Panc1 (cell line): Measurements from ENCODE around the gene IFNL4. TPM values are rescaled to one million over a fixed set of nuclear protein-coding genes. Genes with fewer than 3 reads are reported as not detected.

Experiments used
- ATAC-seq: fragments of 200-7000 bp; cut with Tn5 transposase; 2 replicates; pipeline ENCODE4 v1.9.1; 2020; ENCODE audit warnings: mild to moderate bottlenecking, moderate library complexity
- BruUV-seq: library from RNA; stranded (reverse); fragments of 400-500 nt; replicated peaks from 2 replicates; lab custom pipeline; 2021; lab: Mats Ljungman, UMichigan
- CTCF ChIA-PET: fragments of 300-600 bp; sonication (Branson Sonifier 250); formaldehyde crosslinking; loops from one replicate; lab custom pipeline; 2022; ENCODE audit warnings: antibody characterized with exemption; lab: Charles Lee
- POLR2A ChIA-PET: fragments of 300-600 bp; sonication (Branson Sonifier 250); formaldehyde crosslinking; loops from one replicate; lab custom pipeline; 2022; ENCODE audit warnings: antibody characterized with exemption; lab: Charles Lee
- DNase-seq: peaks from one replicate; pipeline ENCODE4 v3.0.0-alpha.2; 2010; ENCODE audit warnings: low read depth, low spot score
- H3K27ac ChIP-seq: 2 replicates; pipeline ENCODE4 v1.5.1; 2011; ENCODE audit warnings: mild to moderate bottlenecking, low read length, inconsistent platforms
- H3K27me3 ChIP-seq: fragments of 200-500 bp; sonication (Bioruptor generic); 2 replicates; pipeline ENCODE4 v1.6.0; 2014; ENCODE audit warnings: low read length, inconsistent platforms; ENCODE audit not compliant: control insufficient read depth, insufficient read depth
- H3K36me3 ChIP-seq: fragments of 200-500 bp; sonication (Bioruptor generic); 2 replicates; pipeline ENCODE4 v1.5.1; 2014; ENCODE audit warnings: inconsistent platforms, mild to moderate bottlenecking, low read length, moderate library complexity; ENCODE audit not compliant: control insufficient read depth, insufficient read depth
- H3K4me1 ChIP-seq: 2 replicates; pipeline ENCODE4 v1.5.1; 2011; ENCODE audit warnings: inconsistent platforms, mild to moderate bottlenecking, low read length, moderate library complexity; ENCODE audit not compliant: control insufficient read depth, insufficient read depth
- H3K4me3 ChIP-seq, 2 experiments: 2 replicates each; pipeline ENCODE4 v1.5.1; 2011 to 2012; ENCODE audit warnings: low read depth in 2 of 2, low read length in 2 of 2, mild to moderate bottlenecking in 2 of 2, inconsistent platforms in 1 of 2, moderate library complexity in 1 of 2
- H3K9me3 ChIP-seq: fragments of 200-500 bp; sonication (Bioruptor generic); 2 replicates; pipeline ENCODE4 v1.5.1; 2014; ENCODE audit warnings: low read depth, mild to moderate bottlenecking, inconsistent platforms, low read length, moderate library complexity; ENCODE audit not compliant: control insufficient read depth, insufficient read depth
- CTCF ChIP-seq: fragments of 450-650 bp; IDR thresholded peaks from 2 replicates; pipeline ENCODE4 v1.5.1; 2017; ENCODE audit warnings: mild to moderate bottlenecking
- POLR2AphosphoS5 ChIP-seq: IDR thresholded peaks from 2 replicates; pipeline ENCODE4 v1.6.1; 2012; ENCODE audit warnings: mild to moderate bottlenecking, low read depth, low read length, moderate library complexity
- REST ChIP-seq, 2 experiments: IDR thresholded peaks; 2 replicates each; pipeline ENCODE4 v1.6.1; 2011 to 2012; ENCODE audit warnings: low read depth in 2 of 2, control low read depth in 1 of 2, low read length in 1 of 2, mild to moderate bottlenecking in 1 of 2, moderate library complexity in 1 of 2; ENCODE audit not compliant: insufficient read depth in 1 of 2
- SIN3A ChIP-seq: IDR thresholded peaks from 2 replicates; pipeline ENCODE4 v1.6.1; 2012; ENCODE audit warnings: low read depth, mild to moderate bottlenecking, low read length, moderate library complexity, borderline replicate concordance; ENCODE audit not compliant: insufficient read depth
- TCF7L2 ChIP-seq: IDR thresholded peaks from 2 replicates; pipeline ENCODE4 v1.6.1; 2011; ENCODE audit warnings: mild to moderate bottlenecking, low read depth, low read length, inconsistent platforms
- in situ Hi-C: cut with HindIII; loops from 2 replicates; pipeline ENCODE4 v1.10.0; 2016; ENCODE audit warnings: low sequenced_read_pairs, low pct_unique_long_range_greater_than_20kb
- intact Hi-C: fragments of 100-400 bp; cut with micrococcal nuclease; formaldehyde crosslinking; loops from one replicate; pipeline ENCODE4 v1.10.0; 2022; ENCODE audit not compliant: unreplicated experiment
- total RNA-seq: library from RNA; stranded (reverse); gene quantifications from one replicate; pipeline ENCODE4 v1.2.1, GENCODE V29; 2021; ENCODE audit not compliant: unreplicated experiment

IFNL4 gene
- total RNA-seq, 1 experiment from 2014 or later, result not detected

DNA sequence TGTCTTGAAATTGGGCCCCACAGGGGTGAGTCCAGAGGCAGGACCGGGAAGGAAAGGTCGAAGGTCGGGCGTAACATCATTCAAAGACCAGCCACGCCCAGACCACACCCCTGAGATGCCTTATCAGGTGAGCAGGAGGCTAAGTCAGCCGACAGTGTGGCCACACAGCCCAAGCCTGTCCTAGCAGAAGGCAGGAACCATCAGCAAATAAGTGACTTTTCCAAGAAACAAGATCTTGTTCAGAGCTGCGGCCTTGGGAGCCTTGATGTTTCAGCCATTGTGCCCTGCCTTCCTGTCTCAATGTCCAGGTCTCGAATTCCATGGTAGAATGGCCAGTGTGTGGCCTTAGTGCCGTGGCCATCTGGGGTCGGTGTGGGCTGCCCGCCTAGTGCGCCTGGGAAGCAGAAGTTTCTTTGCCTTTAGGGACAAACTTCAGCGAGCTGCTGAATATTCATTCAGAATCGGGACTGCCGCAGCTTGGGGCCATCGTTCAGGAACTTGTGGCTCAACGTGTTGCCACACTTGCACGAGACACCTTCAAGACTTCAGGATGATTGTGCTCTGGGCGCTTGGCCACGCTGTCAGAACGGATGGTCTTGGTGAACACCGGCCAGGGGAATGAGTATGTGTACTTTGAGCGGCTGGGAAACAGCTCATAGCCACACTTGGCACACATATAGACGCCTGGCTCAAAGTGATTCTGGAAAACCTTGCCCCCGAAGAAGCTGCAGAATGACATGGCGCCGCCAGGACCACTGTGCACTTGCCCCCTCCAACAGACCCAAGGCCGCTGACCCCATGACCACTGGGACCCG is 6.1 kb upstream of the IFNL4 start:
- Histone ChIP-seq H3K4me1 (no peaks in the 10 kb centered on the region), H3K27ac (no peak overlapping the region), H3K9me3 (no peaks in the 10 kb centered on the region), H3K36me3 (no peaks in the 10 kb centered on the region), H3K4me3 (no peak overlapping the region), H3K27me3 (peaks cover 4% of the 10 kb centered on the region; the same call in 1 of the 2 replicates)
- CTCF ChIA-PET, result interaction anchor here (0.7 to 0.9 kb wide), 2 partner anchors 54 to 87 kb away, joined by 3 to 12 read pairs; partner anchors contain the start of gene SAMD4B
- no peak for TF ChIP-seq SIN3A
- peak in 1 of 2 experiments; percentile 45; a peak in 1 of 4 replicates for TF ChIP-seq REST (IDR thresholded peaks at IDR 0.05; ENCODE audit: insufficient read depth in 1 of 2, low read depth in 2 of 2, low read length in 1 of 2)
- no TSS peak for BruUV-seq
- in situ Hi-C loops (loop anchor here (5.0 kb wide), 3 partner anchors 37 to 187 kb away; no protein-coding TSS in a partner anchor), intact Hi-C loops (no loop called here)
- DNase-seq, result no peak
- POLR2A ChIA-PET, result interaction anchor here (0.5 to 0.7 kb wide), 5 partner anchors 33 to 734 kb away, joined by 3 to 11 read pairs (median 3); no protein-coding TSS in a partner anchor
- ATAC-seq, result no peak

- Histone ChIP-seq H3K4me3 (no peak overlapping the region), H3K27ac (no peak overlapping the region), H3K4me1 (no peaks in the 10 kb centered on the region), H3K27me3 (peaks cover 3% of the 10 kb centered on the region; the same call in 1 of the 2 replicates), H3K36me3 (no peaks in the 10 kb centered on the region), H3K9me3 (no peaks in the 10 kb centered on the region)
- intact Hi-C loops (no loop called here), in situ Hi-C loops (loop anchor here (5.0 kb wide), 3 partner anchors 36 to 186 kb away; no protein-coding TSS in a partner anchor)
- TF ChIP-seq CTCF (no peak), SIN3A (no peak), REST (IDR thresholded peaks at IDR 0.05; ENCODE audit: insufficient read depth in 1 of 2, low read depth in 2 of 2, low read length in 1 of 2) (no peak), TCF7L2 (no peak), POLR2AphosphoS5 (no peak)
- no peak for ATAC-seq
- no TSS peak for BruUV-seq
- DNase-seq, result no peak
- CTCF ChIA-PET, result interaction anchor here (0.5 to 0.7 kb wide), 2 partner anchors 56 to 1991 kb away, joined by 3 to 12 read pairs; no protein-coding TSS in a partner anchor
- POLR2A ChIA-PET, result interaction anchor here (0.7 kb wide), 1 partner anchor 25 kb away, joined by 3 read pairs; no protein-coding TSS in a partner anchor
Measured at GRCh38 chr19:39253374-39254149, 4.9 kb upstream of the IFNL4 start.
